GM12891 (cell line): ENCODE results near the gene UNC13A.

Experiments used
- DNase-seq: peaks from one replicate; pipeline ENCODE4 v3.0.0; 2011; ENCODE audit warnings: low spot score; ENCODE audit not compliant: insufficient read length
- FAIRE-seq: peaks from 2 replicates; lab custom pipeline; 2011; peaks lifted over from hg19 to GRCh38; lab: Jason Lieb, UNC
- PAX5 ChIP-seq: IDR thresholded peaks from 2 replicates; pipeline ENCODE4 v1.6.1; 2011; ENCODE audit warnings: low read length, moderate library complexity, mild to moderate bottlenecking; ENCODE audit not compliant: insufficient read depth, severe bottlenecking
- POLR2A ChIP-seq: IDR thresholded peaks from 2 replicates; pipeline ENCODE4 v1.6.1; 2011; ENCODE audit warnings: low read depth, low read length, control low read depth
- POLR2AphosphoS5 ChIP-seq: IDR thresholded peaks from 2 replicates; pipeline ENCODE4 v1.6.1; 2011; ENCODE audit warnings: low read depth, low read length, control low read depth
- POU2F2 ChIP-seq: IDR thresholded peaks from 2 replicates; pipeline ENCODE4 v1.6.1; 2011; ENCODE audit warnings: low read depth, mild to moderate bottlenecking, control low read depth, low read length, moderate library complexity
- SPI1 ChIP-seq: IDR thresholded peaks from 2 replicates; pipeline ENCODE4 v1.6.1; 2011; ENCODE audit warnings: low read depth, low read length, control low read depth
- TAF1 ChIP-seq: IDR thresholded peaks from 2 replicates; pipeline ENCODE4 v1.6.1; 2011; ENCODE audit warnings: low read depth, low read length, control low read depth

Gene UNC13A

GRCh38 chr19:17686023-17686521 is 2.1 kb downstream of the UNC13A start:
- TF ChIP-seq POU2F2: no peak
- TF ChIP-seq TAF1: no peak
- no peak for TF ChIP-seq SPI1
- no peak for DNase-seq
- FAIRE-seq: no peak

- FAIRE-seq (no peak), DNase-seq (no peak)
Observed at GRCh38 chr19:17685451-17686022, 2.6 kb downstream of the UNC13A start.

GRCh38 chr19:17684256-17684655 is 3.9 kb downstream of the UNC13A start:
- no peak for TF ChIP-seq PAX5
- no peak for FAIRE-seq
- no peak for DNase-seq

More at GRCh38 chr19:17685451-17686022, 2.6 kb downstream of the UNC13A start:
- TF ChIP-seq TAF1: no peak
- no peak for TF ChIP-seq POLR2A
- no peak for TF ChIP-seq POLR2AphosphoS5
- TF ChIP-seq SPI1: no peak
- TF ChIP-seq POU2F2: no peak
- TF ChIP-seq PAX5: no peak

GRCh38 chr19:17683078-17683477 is 5.1 kb downstream of the UNC13A start:
- DNase-seq: no peak
- FAIRE-seq: no peak
- TF ChIP-seq PAX5 (no peak), POLR2A (no peak), SPI1 (no peak), POU2F2 (no peak), POLR2AphosphoS5 (no peak), TAF1 (no peak)

- DNase-seq: no peak
Observed at GRCh38 chr19:17682273-17682672, 5.9 kb downstream of the UNC13A start.

GRCh38 chr19:17681505-17682125 is 6.5 kb downstream of the UNC13A start:
- TF ChIP-seq TAF1: no peak
- TF ChIP-seq POLR2AphosphoS5: no peak
- TF ChIP-seq PAX5: no peak
- TF ChIP-seq POLR2A: no peak
- no peak for TF ChIP-seq SPI1
- no peak for TF ChIP-seq POU2F2
- peak; percentile 56 for FAIRE-seq
- no peak for DNase-seq

More at GRCh38 chr19:17682273-17682672, 5.9 kb downstream of the UNC13A start:
- TF ChIP-seq SPI1 (no peak), POLR2A (no peak), POLR2AphosphoS5 (no peak), PAX5 (no peak), POU2F2 (no peak), TAF1 (no peak)
- FAIRE-seq: no peak

GRCh38 chr19:17680230-17680722 is 7.9 kb downstream of the UNC13A start:
- DNase-seq (peak; percentile 76), FAIRE-seq (peak; percentile 96)
- TF ChIP-seq SPI1 (peak; percentile 22; the same call in 1 of the 2 replicates), PAX5 (no peak)

GRCh38 chr19:17679526-17680229 is 8.5 kb downstream of the UNC13A start:
- FAIRE-seq (no peak), DNase-seq (no peak)
- TF ChIP-seq POU2F2: no peak
- no peak for TF ChIP-seq POLR2A
- no peak for TF ChIP-seq SPI1
- TF ChIP-seq POLR2AphosphoS5: no peak
- no peak for TF ChIP-seq PAX5
- no peak for TF ChIP-seq TAF1

- TF ChIP-seq TAF1 (no peak), POLR2A (no peak), SPI1 (no peak), POU2F2 (no peak)
- DNase-seq (no peak), FAIRE-seq (no peak)
Observed at GRCh38 chr19:17678836-17679235, 9.3 kb downstream of the UNC13A start.

- DNase-seq (no peak), FAIRE-seq (no peak)
- no peak for TF ChIP-seq PAX5
- no peak for TF ChIP-seq POLR2A
- TF ChIP-seq SPI1: no peak
- TF ChIP-seq TAF1: no peak
- TF ChIP-seq POU2F2: no peak
- no peak for TF ChIP-seq POLR2AphosphoS5
Observed at GRCh38 chr19:17677002-17677401, 11.2 kb downstream of the UNC13A start.
